Testis (tissue), 3 donors: ENCODE data around the gene ERC2. TPM values are rescaled to one million over a fixed set of nuclear protein-coding genes. Genes with fewer than 3 reads are reported as not detected.

ENCODE experiments used
- DNase-seq: peaks from one replicate; pipeline ENCODE4 v3.0.0-alpha.2; 2019
- H3K27ac ChIP-seq, 2 donors: fragments of 200-600 bp; sonication (generic); one replicate each; pipeline ENCODE4 v1.5.1; 2019
- H3K27me3 ChIP-seq: fragments of 200-600 bp; sonication (generic); one replicate; pipeline ENCODE4 v1.5.1; 2019
- H3K36me3 ChIP-seq: fragments of 200-600 bp; sonication (generic); one replicate; pipeline ENCODE4 v1.5.1; 2017; ENCODE audit warnings: low read depth; ENCODE audit errors: missing control alignments
- H3K4me1 ChIP-seq: fragments of 200-600 bp; sonication (generic); one replicate; pipeline ENCODE4 v1.5.1; 2019
- H3K4me3 ChIP-seq, 2 donors: fragments of 200-600 bp; sonication (generic); one replicate each; pipeline ENCODE4 v1.5.1; 2017 to 2019
- H3K9me3 ChIP-seq: fragments of 200-600 bp; sonication (generic); one replicate; pipeline ENCODE4 v1.5.1; 2017
- POLR2A ChIP-seq: fragments of 450-650 bp; IDR thresholded peaks from one replicate; pipeline ENCODE4 v1.6.1; 2017; ENCODE audit warnings: antibody characterized with exemption, mild to moderate bottlenecking, moderate library complexity
- WGBS, 2 donors: methylation state at CpG; one replicate each; pipeline ENCODE4 v1.1.5; 2018; 5-methylcytosine and 5-hydroxymethylcytosine counted together
- intact Hi-C: fragments of 100-400 bp; cut with DNase I; formaldehyde crosslinking; loops from one replicate; pipeline ENCODE4 v1.15.1; 2023; ENCODE audit warnings: low total_unique reads
- polyA plus RNA-seq: library from polyadenylated mRNA; stranded (reverse); fragments of 350-450 nt; fragmentation: Illumina TruSeq; extraction: RNeasy Lipid Tissue Mini Kit (QIAGEN cat#74804); gene quantifications from one replicate; pipeline ENCODE4 v1.2.3, GENCODE V29; 2014; ENCODE audit warnings: low read depth, low replicate concordance; ENCODE audit not compliant: insufficient read depth
- total RNA-seq, 2 donors: library from RNA; depleted of rRNA; stranded (reverse); fragments of >200 nt; gene quantifications; one replicate each; pipeline ENCODE4 v1.2.3, GENCODE V29; 2016
- TF ChIP-seq, protein P1 (sequence below), 3 experiments: fragments of 450-650 bp in 2 of 3; fragments of 200-600 bp in 1 of 3; sonication (generic) in 1 of 3; IDR thresholded peaks; one replicate each; pipeline ENCODE4 v1.5.1; 2016 to 2019; ENCODE audit warnings: antibody characterized with exemption in 3 of 3, mild to moderate bottlenecking in 2 of 3, moderate library complexity in 1 of 3

Gene ERC2
- total and polyA plus RNA-seq, 3 donors from 2014 or later, result 1.9 to 6.1 (median 5.9) TPM

DNA sequence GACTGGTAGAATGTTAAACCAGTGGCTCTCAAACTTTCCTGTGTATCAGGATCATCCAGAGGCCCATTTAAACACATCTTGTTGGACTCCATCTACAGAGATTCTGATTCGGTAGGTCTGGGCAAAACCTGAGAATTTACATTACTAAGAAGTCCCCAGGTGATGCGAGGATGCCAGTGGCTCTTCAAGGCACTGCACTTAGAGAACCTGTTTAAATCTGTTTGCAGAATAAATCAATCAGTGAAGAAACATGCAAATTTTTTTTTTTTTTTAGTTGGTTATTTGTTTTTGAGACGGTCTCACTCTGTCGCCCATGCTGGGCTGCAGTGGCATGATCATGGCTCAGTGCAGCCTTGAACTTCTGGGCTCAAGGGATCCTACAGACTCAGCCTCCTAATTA lies 863.4 kb downstream of the ERC2 start:
- H3K4me3 ChIP-seq, result no peak overlapping the region
- 93 to 100% methylated on average over 4 of the region's 4 CpGs for WGBS, 2 donors
- no peaks in the 10 kb centered on the region for H3K27me3 ChIP-seq
- DNase-seq, result no peak
- TF ChIP-seq, protein P1, sequence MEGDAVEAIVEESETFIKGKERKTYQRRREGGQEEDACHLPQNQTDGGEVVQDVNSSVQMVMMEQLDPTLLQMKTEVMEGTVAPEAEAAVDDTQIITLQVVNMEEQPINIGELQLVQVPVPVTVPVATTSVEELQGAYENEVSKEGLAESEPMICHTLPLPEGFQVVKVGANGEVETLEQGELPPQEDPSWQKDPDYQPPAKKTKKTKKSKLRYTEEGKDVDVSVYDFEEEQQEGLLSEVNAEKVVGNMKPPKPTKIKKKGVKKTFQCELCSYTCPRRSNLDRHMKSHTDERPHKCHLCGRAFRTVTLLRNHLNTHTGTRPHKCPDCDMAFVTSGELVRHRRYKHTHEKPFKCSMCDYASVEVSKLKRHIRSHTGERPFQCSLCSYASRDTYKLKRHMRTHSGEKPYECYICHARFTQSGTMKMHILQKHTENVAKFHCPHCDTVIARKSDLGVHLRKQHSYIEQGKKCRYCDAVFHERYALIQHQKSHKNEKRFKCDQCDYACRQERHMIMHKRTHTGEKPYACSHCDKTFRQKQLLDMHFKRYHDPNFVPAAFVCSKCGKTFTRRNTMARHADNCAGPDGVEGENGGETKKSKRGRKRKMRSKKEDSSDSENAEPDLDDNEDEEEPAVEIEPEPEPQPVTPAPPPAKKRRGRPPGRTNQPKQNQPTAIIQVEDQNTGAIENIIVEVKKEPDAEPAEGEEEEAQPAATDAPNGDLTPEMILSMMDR (IDR thresholded peaks at IDR 0.05), result no peak
- no peak for TF ChIP-seq POLR2A
- no peak overlapping the region for H3K27ac ChIP-seq
- H3K4me1 ChIP-seq, result peaks cover 3% of the 10 kb centered on the region
- intact Hi-C loops, result no loop called here
- no peaks in the 10 kb centered on the region for H3K9me3 ChIP-seq
- H3K36me3 ChIP-seq, result no peaks in the 10 kb centered on the region

DNA sequence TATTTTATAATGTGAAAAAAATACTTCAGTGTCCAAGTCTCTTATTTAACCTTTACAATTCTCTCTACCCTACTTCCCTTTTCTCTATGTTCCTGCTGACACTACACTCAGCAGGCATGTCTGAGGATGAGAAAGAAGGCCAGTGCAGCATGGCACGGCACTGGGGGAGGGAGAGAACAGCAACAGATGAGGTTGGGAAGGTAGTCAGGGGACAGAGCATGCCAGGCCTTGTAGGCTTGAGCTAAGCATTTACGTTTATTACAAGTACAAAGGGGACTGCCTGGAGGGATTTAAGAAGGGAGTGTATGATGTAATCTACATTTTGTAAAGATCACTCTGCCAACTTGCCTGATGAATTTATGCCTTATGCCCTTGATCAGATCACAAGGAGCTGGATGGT lies 863.9 kb downstream of the ERC2 start:
- intact Hi-C loops, result no loop called here
- no peaks in the 10 kb centered on the region for H3K36me3 ChIP-seq
- no peak overlapping the region for H3K27ac ChIP-seq
- H3K9me3 ChIP-seq, result no peaks in the 10 kb centered on the region
- TF ChIP-seq POLR2A, result no peak
- TF ChIP-seq, protein P1 (IDR thresholded peaks at IDR 0.05), result no peak
- H3K4me1 ChIP-seq, result no peaks in the 10 kb centered on the region
- H3K4me3 ChIP-seq, result no peak overlapping the region
- DNase-seq, result no peak
- 67 to 88% methylated on average over 2 of the region's 2 CpGs for WGBS, 2 donors
- H3K27me3 ChIP-seq, result no peaks in the 10 kb centered on the region

DNA sequence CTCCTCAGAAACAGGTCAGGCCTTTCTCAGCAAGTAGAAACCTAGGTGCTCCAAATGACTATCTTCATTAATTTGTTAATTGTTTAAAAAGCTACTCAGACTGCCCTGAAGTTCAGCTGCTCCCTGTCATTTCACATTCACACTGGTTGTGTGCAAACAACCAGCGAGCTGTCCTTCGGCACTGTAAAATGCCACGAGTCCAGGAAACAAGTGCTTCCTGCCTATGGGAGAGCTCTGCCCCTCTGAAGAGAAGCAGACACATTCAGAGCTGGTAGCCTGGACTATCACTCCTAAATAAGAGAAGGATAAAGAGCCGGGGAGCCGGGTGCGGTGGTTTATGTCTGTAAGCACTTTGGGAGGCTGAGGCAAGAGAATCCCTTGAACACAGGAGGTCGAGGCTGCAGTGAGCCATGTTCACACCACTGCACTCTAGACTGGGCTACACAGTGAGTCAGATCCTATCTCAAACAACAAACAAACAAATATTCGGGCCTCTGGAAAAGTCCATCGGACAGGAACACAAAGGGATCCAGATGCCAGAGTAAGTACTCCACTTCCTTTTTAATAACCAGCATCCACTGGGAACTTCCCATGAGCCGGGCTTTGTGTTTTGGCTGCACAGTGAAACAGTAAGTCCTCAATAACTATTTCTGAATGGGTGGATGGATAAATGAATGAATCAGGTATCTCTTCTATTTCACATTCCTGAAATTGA lies 866.7 kb downstream of the ERC2 start:
- WGBS, 2 donors, result 83 to 89% methylated on average over 10 of the region's 10 CpGs
- no peak overlapping the region for H3K27ac ChIP-seq
- H3K27me3 ChIP-seq, result no peaks in the 10 kb centered on the region
- no peak for TF ChIP-seq POLR2A
- TF ChIP-seq, protein P1 (IDR thresholded peaks at IDR 0.05), result no peak
- DNase-seq, result no peak
- H3K36me3 ChIP-seq, result no peaks in the 10 kb centered on the region
- H3K4me3 ChIP-seq, result no peak overlapping the region
- peaks cover 4% of the 10 kb centered on the region for H3K4me1 ChIP-seq
- H3K9me3 ChIP-seq, result no peaks in the 10 kb centered on the region
- intact Hi-C loops, result no loop called here

DNA sequence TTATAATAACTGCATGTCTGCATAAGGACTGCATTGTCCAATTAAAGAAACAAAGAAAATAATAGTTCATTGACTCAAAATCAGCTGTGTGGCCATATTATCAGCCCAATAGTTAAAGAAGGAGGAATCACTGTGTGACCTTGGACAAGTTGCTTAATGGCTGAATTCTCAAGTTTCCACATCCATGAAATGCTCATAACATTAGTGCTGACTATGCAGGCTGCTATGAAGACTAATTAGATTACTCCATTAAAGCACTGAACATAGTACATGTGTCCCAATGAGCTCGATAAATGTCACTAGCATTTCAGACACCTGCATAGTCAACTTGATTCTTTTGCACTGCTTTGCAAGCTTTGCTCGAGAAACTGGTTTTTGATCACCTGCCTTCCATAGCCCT lies 870.0 kb downstream of the ERC2 start:
- intact Hi-C loops, result no loop called here
- no peak overlapping the region for H3K27ac ChIP-seq
- no peaks in the 10 kb centered on the region for H3K9me3 ChIP-seq
- peaks cover 4% of the 10 kb centered on the region for H3K4me1 ChIP-seq
- WGBS, 2 donors, result 56 to 62% methylated on average over 2 of the region's 2 CpGs
- no peaks in the 10 kb centered on the region for H3K27me3 ChIP-seq
- H3K36me3 ChIP-seq, result no peaks in the 10 kb centered on the region
- H3K4me3 ChIP-seq, result no peak overlapping the region
- TF ChIP-seq, protein P1 (IDR thresholded peaks at IDR 0.05), result no peak
- TF ChIP-seq POLR2A, result no peak
- no peak for DNase-seq

DNA sequence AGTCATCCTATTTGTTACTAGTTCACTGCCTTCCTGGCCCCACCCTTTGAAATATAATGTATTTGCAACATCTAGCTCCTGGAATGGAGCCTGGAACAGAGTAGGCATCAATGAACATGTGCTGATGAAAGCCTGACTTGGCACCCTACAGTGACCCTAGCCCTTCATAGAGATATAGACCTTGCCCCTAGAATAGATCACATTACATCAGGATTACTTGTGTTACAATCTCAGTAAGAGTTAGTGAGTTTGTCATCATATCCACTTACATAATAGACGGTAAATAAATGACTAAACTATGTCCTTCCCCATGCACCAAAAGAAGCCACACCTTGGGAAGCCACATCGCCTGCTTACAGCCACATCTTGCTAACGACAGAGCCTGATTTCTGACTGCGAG lies 870.6 kb downstream of the ERC2 start:
- Histone ChIP-seq H3K36me3 (no peaks in the 10 kb centered on the region), H3K27ac (no peak overlapping the region), H3K27me3 (no peaks in the 10 kb centered on the region), H3K9me3 (no peaks in the 10 kb centered on the region), H3K4me1 (peaks cover 4% of the 10 kb centered on the region), H3K4me3 (no peak overlapping the region)
- intact Hi-C loops, result no loop called here
- WGBS, 2 donors, result 62 to 73% methylated on average over 4 of the region's 4 CpGs
- no peak for DNase-seq
- TF ChIP-seq, protein P1 (IDR thresholded peaks at IDR 0.05), result no peak
- TF ChIP-seq POLR2A, result no peak
